Prostate gland (tissue), 2 donors: ENCODE results near the gene PSMB9.

Experiments used
- CTCF ChIP-seq, 4 experiments: fragments of 200-600 bp in 2 of 4; fragments of 450-650 bp in 2 of 4; sonication (generic) in 2 of 4; IDR thresholded peaks; 1 replicate in 3 of 4; 2 replicates in 1 of 4; pipeline ENCODE4 v1.5.1; 2016 to 2019; ENCODE audit warnings: antibody characterized with exemption in 4 of 4, mild to moderate bottlenecking in 2 of 4, moderate library complexity in 2 of 4
- POLR2A ChIP-seq: fragments of 450-650 bp; IDR thresholded peaks from one replicate; pipeline ENCODE4 v1.6.1; 2016; ENCODE audit warnings: antibody characterized with exemption, mild to moderate bottlenecking

- TF ChIP-seq POLR2A = no peak
- no peak for TF ChIP-seq CTCF (IDR thresholded peaks at IDR 0.05)
Measured at GRCh38 chr6:32818867-32819266, 35.1 kb upstream of the PSMB9 start.
